MM.1S (cell line): Measurements from ENCODE around the gene AKAP13.

Experiments
- EZH2 ChIP-seq: fragments of 300-600 bp; sonication (generic); optimal IDR thresholded peaks from 2 replicates; pipeline ENCODE3; 2017; ENCODE audit warnings: low read depth, mild to moderate bottlenecking, antibody characterized with exemption, low read length, mixed read lengths
- EZH2phosphoT487 ChIP-seq: fragments of 300-600 bp; sonication (generic); IDR thresholded peaks from 2 replicates; pipeline ENCODE4 v1.6.1; 2018; ENCODE audit warnings: antibody characterized with exemption, low read length
- TF ChIP-seq, protein P1 (sequence below): fragments of 300-600 bp; sonication (generic); IDR thresholded peaks from 2 replicates; pipeline ENCODE4 v1.5.1; 2016; ENCODE audit warnings: antibody characterized with exemption, low read length, mixed read lengths

DNA sequence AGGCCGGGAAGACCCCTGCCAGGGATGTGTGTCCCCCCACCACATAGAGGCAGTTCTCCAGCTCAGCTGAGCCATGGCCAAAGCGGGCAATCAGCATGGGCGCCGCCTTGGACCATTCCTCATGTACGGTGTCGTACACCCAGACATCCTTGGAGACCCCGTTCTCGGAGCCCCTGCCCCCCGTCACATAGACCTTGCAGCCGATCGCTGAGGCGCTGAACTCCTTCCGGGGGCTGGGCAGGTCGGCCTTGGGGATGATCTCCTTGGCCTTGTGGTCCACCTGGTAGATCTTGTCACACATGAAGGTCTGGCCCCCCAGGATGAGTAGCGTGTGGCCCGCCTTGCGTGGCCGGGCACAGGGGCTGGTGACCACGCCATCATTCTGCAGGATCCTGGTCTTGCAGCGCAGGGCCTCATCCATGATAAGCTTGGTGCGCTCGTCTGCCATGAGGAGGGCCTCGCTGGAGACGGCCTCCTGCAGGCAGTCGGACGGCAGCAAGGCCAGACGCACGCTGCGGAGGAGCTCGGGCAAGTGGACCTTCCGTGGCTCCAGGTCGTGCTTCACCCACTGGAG lies 388.3 kb downstream of the AKAP13 start:
- TF ChIP-seq, protein P1, sequence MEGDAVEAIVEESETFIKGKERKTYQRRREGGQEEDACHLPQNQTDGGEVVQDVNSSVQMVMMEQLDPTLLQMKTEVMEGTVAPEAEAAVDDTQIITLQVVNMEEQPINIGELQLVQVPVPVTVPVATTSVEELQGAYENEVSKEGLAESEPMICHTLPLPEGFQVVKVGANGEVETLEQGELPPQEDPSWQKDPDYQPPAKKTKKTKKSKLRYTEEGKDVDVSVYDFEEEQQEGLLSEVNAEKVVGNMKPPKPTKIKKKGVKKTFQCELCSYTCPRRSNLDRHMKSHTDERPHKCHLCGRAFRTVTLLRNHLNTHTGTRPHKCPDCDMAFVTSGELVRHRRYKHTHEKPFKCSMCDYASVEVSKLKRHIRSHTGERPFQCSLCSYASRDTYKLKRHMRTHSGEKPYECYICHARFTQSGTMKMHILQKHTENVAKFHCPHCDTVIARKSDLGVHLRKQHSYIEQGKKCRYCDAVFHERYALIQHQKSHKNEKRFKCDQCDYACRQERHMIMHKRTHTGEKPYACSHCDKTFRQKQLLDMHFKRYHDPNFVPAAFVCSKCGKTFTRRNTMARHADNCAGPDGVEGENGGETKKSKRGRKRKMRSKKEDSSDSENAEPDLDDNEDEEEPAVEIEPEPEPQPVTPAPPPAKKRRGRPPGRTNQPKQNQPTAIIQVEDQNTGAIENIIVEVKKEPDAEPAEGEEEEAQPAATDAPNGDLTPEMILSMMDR = no peak
- no peak for TF ChIP-seq EZH2
- no peak for TF ChIP-seq EZH2phosphoT487
